Measurements from ENCODE around the gene CINP.

DNA sequence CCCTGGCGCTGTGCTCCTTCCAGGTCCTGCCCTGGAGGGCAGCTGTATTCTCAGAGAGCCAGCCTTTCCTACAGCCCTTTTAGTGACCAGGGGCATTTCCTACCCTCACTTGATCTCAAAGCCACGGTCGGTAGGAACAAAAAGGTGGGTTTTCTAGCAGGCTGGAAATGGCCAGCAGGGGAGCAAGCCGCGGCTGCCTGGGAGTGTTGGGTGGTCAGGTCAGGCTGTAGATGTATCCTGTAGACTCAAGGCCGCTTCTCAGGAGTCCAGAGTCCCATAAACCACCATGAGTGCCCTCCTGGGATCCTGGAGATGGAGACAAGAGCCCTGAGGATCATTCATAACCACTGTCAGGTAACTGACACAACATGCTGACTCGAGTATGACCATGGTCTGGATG is 18.6 kb downstream of the CINP start:
- TF ChIP-seq EZH2 (IDR thresholded peaks at IDR 0.05; ENCODE audit: insufficient read depth, poor library complexity, severe bottlenecking) (no peak), EZH2phosphoT487 (IDR thresholded peaks at IDR 0.05; ENCODE audit: insufficient read depth, low read depth) (no peak)
